Lower lobe of right lung (tissue), 2 donors: Measurements from ENCODE around the gene CA12. TPM values are rescaled to one million over a fixed set of nuclear protein-coding genes. Genes with fewer than 3 reads are reported as not detected.
"Not testable (repeated sequence)": the region's sequence is repeated elsewhere in the genome, so short reads cannot be mapped to it uniquely, and the experiment has no call there.

Source experiments
- ATAC-seq, 2 donors: fragments of 200-7000 bp; cut with Tn5 transposase; one replicate each; pipeline ENCODE4 v1.9.1; 2020 to 2022; ENCODE audit warnings: mild to moderate bottlenecking in 2 of 2, moderate library complexity in 2 of 2
- DNase-seq: peaks from one replicate; pipeline ENCODE4 v3.0.0-alpha.2; 2020
- H3K27ac ChIP-seq: fragments of 200-600 bp; one replicate; pipeline ENCODE4 v1.8.0; 2022
- H3K27me3 ChIP-seq: fragments of 200-600 bp; one replicate; pipeline ENCODE4 v1.8.0; 2022; ENCODE audit warnings: low read depth
- H3K36me3 ChIP-seq: fragments of 200-600 bp; one replicate; pipeline ENCODE4 v1.8.0; 2022; ENCODE audit warnings: mild to moderate bottlenecking
- H3K4me1 ChIP-seq: fragments of 200-600 bp; one replicate; pipeline ENCODE4 v1.8.0; 2022
- H3K4me3 ChIP-seq: fragments of 200-600 bp; one replicate; pipeline ENCODE4 v1.8.0; 2022; ENCODE audit warnings: mild to moderate bottlenecking
- H3K9me3 ChIP-seq: fragments of 200-600 bp; one replicate; pipeline ENCODE4 v1.8.0; 2022
- CTCF ChIP-seq: fragments of 200-600 bp; IDR thresholded peaks from one replicate; pipeline ENCODE4 v1.8.0; 2022; ENCODE audit warnings: antibody characterized with exemption, mild to moderate bottlenecking
- intact Hi-C: fragments of 100-400 bp; cut with DNase I; formaldehyde crosslinking; loops from one replicate; pipeline ENCODE4 v1.11.0; 2022
- total RNA-seq: library from RNA; stranded (reverse); fragmentation: NEBNext Ultra II Directional; extraction: Animal tissue kit (Norgen Biotek cat#: 25700); gene quantifications from one replicate; pipeline ENCODE4 v1.2.1, GENCODE V29; 2021
- donor health status: DM: no; HTN: yes; CAD: no; lungs with severe emphysema.

The CA12 gene
- total RNA-seq, 1 donor from 2014 or later = 4.9 TPM

GRCh38 chr15:63421433-63421832, 39.8 kb upstream of the CA12 start:
- Histone ChIP-seq H3K27me3 (no peaks in the 10 kb centered on the region), H3K27ac (no peak overlapping the region), H3K4me1 (no peaks in the 10 kb centered on the region), H3K36me3 (no peaks in the 10 kb centered on the region), H3K9me3 (no peaks in the 10 kb centered on the region), H3K4me3 (no peak overlapping the region)
- no peak for TF ChIP-seq CTCF
- intact Hi-C loops = no loop called here
- ATAC-seq (no peak), DNase-seq (no peak)

GRCh38 chr15:63420333-63420747, 38.7 kb upstream of the CA12 start:
- intact Hi-C loops = no loop called here
- DNase-seq (no peak), ATAC-seq (no peak)
- Histone ChIP-seq H3K27ac (no peak overlapping the region), H3K9me3 (no peaks in the 10 kb centered on the region), H3K4me1 (no peaks in the 10 kb centered on the region), H3K27me3 (no peaks in the 10 kb centered on the region), H3K4me3 (no peak overlapping the region), H3K36me3 (no peaks in the 10 kb centered on the region)
- TF ChIP-seq CTCF = no peak

- no peak for DNase-seq
- Histone ChIP-seq H3K27me3 (no peaks in the 10 kb centered on the region), H3K27ac (no peak overlapping the region), H3K9me3 (no peaks in the 10 kb centered on the region), H3K4me3 (no peak overlapping the region), H3K36me3 (no peaks in the 10 kb centered on the region), H3K4me1 (no peaks in the 10 kb centered on the region)
- TF ChIP-seq CTCF = no peak
- intact Hi-C loops = no loop called here
- ATAC-seq = no peak
Measured at GRCh38 chr15:63418811-63419210, 37.2 kb upstream of the CA12 start.

GRCh38 chr15:63417721-63418120, 36.1 kb upstream of the CA12 start:
- no peak for TF ChIP-seq CTCF
- no peak for DNase-seq
- Histone ChIP-seq H3K36me3 (no peaks in the 10 kb centered on the region), H3K27ac (no peak overlapping the region), H3K4me1 (no peaks in the 10 kb centered on the region), H3K27me3 (no peaks in the 10 kb centered on the region), H3K4me3 (no peak overlapping the region), H3K9me3 (no peaks in the 10 kb centered on the region)
- no peak for ATAC-seq
- intact Hi-C loops = no loop called here

GRCh38 chr15:63417274-63417673, 35.6 kb upstream of the CA12 start:
- H3K9me3 ChIP-seq, H3K27me3 ChIP-seq, H3K27ac ChIP-seq, H3K4me1 ChIP-seq, H3K36me3 ChIP-seq, H3K4me3 ChIP-seq, intact Hi-C loops, DNase-seq, ATAC-seq: not testable (repeated sequence)

- H3K27ac ChIP-seq = no peak overlapping the region
- no peaks in the 10 kb centered on the region for H3K27me3 ChIP-seq
- H3K4me3 ChIP-seq = no peak overlapping the region
- no peaks in the 10 kb centered on the region for H3K9me3 ChIP-seq
- no peak for ATAC-seq
- no peak for DNase-seq
- intact Hi-C loops = no loop called here
- H3K4me1 ChIP-seq = no peaks in the 10 kb centered on the region
- no peaks in the 10 kb centered on the region for H3K36me3 ChIP-seq
- no peak for TF ChIP-seq CTCF
Measured at GRCh38 chr15:63414474-63415120, 33.0 kb upstream of the CA12 start.
